ENCODE measurements around the gene TMEM184C. TPM values are rescaled to one million over a fixed set of nuclear protein-coding genes. Genes with fewer than 3 reads are reported as not detected.

Gene TMEM184C
- total RNA-seq, 4 donors from 2014 or later = 25.5 to 36.1 (median 28.5) TPM

GRCh38 chr4:147597561-147597960, 19.6 kb upstream of the TMEM184C start:
- ATAC-seq (ENCODE audit: low FRiP score) (no peak), DNase-seq (ENCODE audit: low spot score) (no peak)
- no peak for TF ChIP-seq CTCF (IDR thresholded peaks at IDR 0.05)

- no peak for TF ChIP-seq CTCF (IDR thresholded peaks at IDR 0.05)
Measured at GRCh38 chr4:147599206-147599605, 18.0 kb upstream of the TMEM184C start.

GRCh38 chr4:147599769-147600168, 17.4 kb upstream of the TMEM184C start:
- DNase-seq (ENCODE audit: low spot score) = no peak
- no peak for TF ChIP-seq CTCF (IDR thresholded peaks at IDR 0.05)
- no peak for ATAC-seq (ENCODE audit: low FRiP score)

More at GRCh38 chr4:147599206-147599605, 18.0 kb upstream of the TMEM184C start:
- no peak for ATAC-seq (ENCODE audit: low FRiP score)
- DNase-seq (ENCODE audit: low spot score) = no peak

GRCh38 chr4:147605499-147605898, 11.7 kb upstream of the TMEM184C start:
- ATAC-seq (ENCODE audit: low FRiP score) (no peak), DNase-seq (ENCODE audit: low spot score) (no peak)
- no peak for TF ChIP-seq CTCF (IDR thresholded peaks at IDR 0.05)

- no peak for ATAC-seq (ENCODE audit: low FRiP score)
Measured at GRCh38 chr4:147607471-147607870, 9.7 kb upstream of the TMEM184C start.

GRCh38 chr4:147610686-147611085, 6.5 kb upstream of the TMEM184C start:
- TF ChIP-seq CTCF (IDR thresholded peaks at IDR 0.05) = no peak
- DNase-seq (ENCODE audit: low spot score) (no peak), ATAC-seq (ENCODE audit: low FRiP score) (no peak)

More at GRCh38 chr4:147607471-147607870, 9.7 kb upstream of the TMEM184C start:
- DNase-seq (ENCODE audit: low spot score) = no peak
- TF ChIP-seq CTCF (IDR thresholded peaks at IDR 0.05) = no peak

- no peak for TF ChIP-seq CTCF (IDR thresholded peaks at IDR 0.05)
- ATAC-seq (ENCODE audit: low FRiP score) (no peak), DNase-seq (ENCODE audit: low spot score) (no peak)
Measured at GRCh38 chr4:147616849-147617172, 386 bp upstream of the TMEM184C start.
